Measurements from ENCODE around the gene KIAA0586.
"Not testable (repeated sequence)": the region's sequence is repeated elsewhere in the genome, so short reads cannot be mapped to it uniquely, and the experiment has no call there.

The KIAA0586 gene

DNA sequence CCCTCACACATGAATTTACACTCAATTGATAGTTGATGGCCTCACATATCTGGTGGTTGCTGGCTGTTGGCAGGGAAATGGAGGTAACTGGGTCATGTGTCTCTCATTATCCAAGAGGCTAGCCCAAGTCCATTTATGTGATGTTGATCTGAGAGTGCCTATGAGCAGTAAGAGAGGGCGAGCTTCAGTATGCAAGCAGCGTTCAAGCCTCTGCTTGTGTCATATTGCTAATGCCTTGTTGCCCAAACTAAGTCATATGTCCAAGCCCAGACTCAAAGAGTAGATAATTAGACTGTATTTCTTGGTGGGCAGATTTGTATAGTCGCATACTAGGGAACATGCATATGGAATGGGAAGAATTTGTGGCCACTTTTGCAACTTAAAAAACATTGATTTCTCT lies 126.4 kb downstream of the KIAA0586 start:
- DNase-seq, result no peak

DNA sequence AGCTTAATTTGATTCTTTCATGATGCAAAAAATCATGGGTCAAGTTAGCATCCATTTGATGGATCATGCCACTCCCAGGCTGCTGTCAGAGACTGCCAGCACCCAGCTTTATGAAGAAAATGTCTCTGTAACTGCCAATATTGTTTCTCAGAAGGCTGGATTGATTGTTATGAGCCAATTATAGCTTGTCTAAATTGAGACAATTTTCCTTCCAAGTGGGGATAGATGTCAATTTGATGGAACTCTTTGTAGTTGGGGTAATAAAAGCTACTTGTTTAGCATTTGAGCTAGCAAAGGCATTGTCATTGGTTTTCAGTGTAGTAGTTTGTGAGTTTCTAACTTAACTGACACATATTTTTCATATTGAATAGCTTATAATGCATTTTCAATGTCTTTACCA lies 128.1 kb downstream of the KIAA0586 start:
- DNase-seq, result no peak

DNA sequence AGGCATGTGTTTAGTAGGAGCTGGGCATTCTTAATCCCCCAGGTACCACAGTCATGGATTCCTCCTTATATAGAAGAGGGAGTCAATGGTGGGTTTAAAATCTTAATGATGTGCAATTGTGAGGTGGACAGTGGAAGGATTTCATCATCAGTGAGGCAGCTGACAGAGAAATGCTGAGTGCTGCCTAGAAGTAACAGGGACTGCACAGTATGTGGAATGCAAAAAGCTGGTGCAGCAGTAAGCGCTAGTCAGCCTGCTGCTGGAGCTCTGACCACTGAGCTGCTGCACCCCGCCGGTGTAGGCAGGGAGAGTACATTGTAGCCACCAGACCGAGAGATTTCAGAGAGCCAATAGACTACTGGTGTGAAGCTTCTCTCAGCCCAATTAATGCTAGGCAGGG lies 129.7 kb downstream of the KIAA0586 start:
- DNase-seq, result no peak

DNA sequence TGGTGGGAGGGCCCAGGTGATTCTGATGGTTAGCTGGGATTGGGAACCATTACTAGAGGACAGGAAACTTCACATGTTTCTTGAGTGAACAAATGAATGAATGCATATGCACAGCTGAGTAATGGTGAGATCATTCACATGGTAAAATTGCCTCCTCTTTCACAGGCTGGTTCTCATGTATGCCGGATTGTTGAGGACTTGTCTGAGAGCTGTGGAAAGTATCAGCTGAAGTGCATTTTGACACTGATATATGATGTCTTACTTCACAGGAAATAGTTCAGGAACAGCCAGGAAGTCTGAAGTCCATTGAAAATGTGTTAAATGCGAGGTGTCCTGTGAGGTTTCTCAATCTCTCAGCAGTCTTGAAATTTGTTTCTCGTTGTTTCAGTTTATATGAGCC lies 132.7 kb downstream of the KIAA0586 start:
- no peak for DNase-seq

DNA sequence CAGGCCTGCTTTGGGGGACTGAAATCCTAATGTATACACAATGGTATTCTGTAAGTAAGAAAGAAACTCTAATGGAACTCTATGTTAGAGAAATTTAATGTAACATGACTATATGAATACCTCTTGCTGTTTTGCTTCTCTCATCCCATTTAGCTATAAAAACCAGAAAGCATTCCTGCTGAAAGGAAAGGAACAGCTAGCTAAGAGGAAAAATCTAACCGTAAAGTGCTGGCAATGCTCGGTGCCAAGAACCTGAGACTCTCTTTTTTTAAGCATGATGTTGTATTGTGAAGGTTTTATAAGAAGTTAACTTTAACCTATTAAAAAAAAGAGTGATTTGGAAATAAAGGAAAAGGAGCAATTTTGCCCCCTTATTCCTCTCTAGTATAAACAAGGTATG lies 134.6 kb downstream of the KIAA0586 start:
- no peak for DNase-seq

DNA sequence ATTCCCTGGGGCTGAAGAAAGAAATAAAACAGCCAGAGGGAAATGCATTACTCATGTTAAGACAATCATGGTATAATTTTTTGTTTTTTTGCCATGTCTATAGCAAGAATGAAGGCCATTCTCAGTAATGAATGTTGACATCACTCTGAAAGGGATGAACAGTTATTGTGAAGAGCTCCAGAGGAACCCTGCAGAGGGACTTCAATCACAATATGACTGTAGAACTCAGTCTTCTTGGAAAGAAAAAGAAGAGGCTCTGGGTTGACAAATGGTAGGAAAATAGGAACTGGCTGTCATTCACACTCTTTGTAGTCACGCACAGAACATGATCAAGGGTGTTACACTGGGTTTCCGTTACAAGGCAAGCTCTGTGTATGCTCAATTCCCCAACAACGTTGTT lies 136.5 kb downstream of the KIAA0586 start:
- no peak for DNase-seq

DNA sequence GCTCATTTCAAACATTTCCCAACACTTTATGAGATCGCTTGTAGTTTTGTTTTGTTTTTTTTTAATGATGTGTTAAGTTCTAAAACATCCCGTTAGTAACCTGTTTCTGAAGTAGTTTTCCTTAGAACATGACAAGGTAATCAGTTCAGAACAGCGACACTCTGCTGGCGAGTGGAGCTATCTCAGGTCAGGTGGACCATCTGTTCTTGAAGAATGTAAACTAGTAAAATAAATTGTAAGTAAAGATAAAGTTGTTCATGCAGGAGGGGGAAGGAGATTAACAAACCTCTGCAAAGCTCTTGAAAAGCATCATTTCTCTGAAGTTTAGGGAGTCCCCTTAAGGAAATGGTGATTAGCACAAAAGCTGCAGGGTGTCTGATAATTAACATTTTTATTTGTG lies 138.3 kb downstream of the KIAA0586 start:
- no peak for DNase-seq

DNA sequence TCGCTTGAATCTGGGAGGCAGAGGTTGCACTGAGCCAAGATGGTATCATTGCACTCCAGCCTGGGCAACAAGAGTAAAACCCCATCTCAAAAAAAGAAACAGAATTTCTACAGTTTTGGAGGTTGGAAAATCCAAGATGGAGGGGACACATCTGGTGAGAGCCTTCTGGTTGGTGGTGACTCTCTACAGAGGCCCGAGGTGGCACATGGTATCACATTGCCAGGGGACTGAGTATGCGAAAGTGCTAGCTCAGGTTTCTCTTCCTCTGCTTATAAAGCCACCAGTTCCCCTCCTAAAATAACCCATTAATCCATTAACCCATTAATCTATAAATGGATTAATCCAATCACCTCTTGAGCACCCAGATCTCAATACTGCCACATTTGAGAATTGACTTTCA lies 139.5 kb downstream of the KIAA0586 start:
- DNase-seq, result no peak

DNA sequence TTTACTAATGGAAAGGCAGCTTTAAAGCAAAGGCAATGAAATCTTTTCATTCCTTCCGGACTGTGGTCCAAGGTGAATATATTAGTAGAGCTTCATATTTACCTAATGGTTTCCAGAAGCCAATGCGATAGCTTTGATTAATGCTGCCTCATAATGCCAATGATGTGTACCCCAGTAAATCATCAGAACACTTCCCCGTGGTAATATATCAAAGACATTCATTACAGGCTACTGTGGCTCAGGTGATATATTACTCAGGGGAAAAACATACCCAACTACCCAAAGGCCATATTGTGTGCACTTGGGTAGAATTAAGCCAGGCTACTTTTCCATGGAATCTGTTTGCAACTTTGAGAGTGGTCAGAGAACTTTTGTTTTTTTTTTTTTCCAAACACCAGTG lies 140.8 kb downstream of the KIAA0586 start:
- DNase-seq, result no peak

DNA sequence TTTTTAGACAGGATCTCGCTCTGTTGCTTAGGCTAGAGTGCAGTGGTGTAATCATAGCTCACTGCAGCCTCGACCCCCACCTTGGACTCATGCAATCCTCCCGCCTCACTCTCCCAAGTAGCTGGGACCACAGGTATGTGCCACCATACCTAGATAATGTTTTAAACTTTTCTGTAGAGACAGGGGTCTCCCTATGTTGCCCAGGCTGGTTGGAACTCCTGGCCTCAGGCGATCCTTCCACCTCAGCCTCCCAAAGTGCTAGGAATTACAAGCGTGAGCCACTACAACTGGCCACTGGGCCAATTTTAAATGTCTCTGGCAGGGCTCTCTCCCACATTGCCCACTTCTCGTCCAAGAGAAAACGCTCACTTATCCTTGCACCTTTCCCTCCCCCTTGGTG lies 143.7 kb downstream of the KIAA0586 start:
- no peak for DNase-seq

DNA sequence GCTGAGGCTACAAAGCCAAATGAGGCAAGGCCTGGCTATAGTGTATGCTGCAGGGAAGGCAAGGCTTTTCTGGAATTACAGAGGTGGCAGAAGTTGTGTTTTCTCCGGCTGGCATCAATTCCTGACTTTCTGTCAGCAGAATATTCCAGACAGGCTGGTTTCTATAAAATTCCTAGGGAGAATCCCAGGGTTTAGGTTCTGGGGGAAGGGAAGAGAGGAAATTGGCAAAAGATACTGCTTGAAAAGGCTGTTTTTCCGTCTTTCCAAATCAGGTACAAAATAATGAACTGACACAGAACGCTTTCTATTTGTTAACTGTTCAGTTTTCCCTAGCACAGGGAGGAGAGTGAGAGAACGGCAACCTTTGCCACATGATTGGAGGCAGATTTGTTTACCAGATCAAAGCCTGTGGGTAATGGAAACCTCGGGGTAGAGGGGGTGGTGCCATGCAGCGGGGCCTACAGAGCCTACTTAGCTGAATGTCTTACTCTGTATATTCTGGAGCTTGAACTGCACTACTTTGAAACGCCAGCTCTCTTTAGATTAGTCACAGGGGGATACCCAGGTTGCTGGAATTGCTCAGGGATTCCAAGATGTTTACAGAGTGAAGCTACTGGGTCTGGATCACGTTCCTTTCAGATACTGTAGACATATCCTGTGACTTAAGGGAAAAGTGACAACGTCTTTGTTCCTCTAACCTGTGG lies 144.4 kb downstream of the KIAA0586 start:
- DNase-seq, result peak; percentile 35

DNA sequence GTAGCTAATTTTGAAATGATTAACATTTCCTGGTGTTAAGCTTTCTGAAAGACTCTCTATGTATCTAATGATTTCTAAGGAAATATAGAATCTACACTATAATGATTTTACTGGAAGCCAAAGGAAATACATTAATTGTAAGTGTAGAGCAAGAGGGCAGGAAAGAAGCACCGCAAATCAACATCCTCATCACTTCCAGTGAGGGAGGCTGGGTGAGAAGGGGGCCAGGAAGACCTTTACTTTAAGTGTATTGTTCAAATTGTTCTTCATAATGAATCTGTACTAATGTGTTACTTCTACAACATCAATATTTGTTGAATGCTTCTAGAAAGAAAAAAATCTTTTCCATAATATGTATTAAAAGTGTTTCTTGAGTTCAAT lies 144.9 kb downstream of the KIAA0586 start:
- no peak for DNase-seq

DNA sequence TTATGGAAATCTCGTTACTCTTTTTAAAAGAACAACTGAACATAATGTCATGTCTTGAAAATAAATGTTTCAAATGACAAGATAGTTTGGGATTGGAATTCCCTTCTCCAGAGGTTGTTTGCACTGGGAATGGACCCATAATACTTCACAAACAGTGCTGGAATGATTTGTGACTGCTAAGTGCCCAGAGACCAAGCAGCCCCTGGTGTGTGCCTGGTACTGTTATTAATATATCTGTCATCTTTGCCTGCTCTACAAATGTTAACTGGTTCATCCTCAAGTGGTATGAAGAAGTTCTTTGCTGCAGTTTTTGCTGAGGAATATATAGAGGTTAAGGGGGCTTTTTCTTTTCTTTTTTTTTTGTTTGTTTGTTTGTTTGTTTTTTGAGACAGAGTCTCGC lies 145.3 kb downstream of the KIAA0586 start:
- no peak for DNase-seq

DNA sequence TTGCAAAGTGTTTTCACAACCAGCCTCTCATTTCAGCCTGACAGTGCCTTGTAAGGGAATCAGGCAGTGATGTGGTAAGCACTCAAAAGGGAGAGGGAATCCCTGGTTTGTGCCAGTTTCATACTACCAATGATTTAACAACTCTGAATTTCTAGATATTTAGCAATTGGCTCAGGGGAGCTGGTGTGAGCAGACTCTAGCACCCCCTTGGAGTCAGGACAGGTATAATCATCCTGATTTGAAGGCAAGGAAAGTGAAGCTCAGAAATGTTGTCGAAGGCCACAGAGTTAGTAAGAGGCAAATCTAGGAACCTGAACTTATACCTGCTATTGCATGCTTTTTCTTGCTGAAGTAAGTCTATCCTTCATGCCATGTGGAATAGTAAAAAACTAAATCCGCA lies 147.1 kb downstream of the KIAA0586 start:
- no peak for DNase-seq

DNA sequence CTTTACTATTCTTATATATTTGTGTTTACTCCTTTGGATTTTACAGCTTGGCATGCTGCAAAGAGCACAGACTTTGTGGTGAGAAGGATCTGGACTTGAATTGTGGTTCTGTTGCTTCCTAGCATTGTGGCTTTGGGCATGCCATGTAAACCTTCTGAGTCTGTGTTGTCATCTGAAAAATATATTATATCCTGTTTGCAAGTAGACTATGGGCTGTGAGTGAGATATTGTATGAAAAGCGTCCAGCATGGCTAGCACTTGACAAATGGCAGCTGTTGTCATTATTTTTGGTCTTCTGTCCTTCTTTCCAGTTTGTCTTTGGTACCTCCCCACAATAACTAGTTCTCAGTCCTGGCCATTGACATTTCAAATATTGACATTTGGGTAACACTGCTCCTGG lies 148.4 kb downstream of the KIAA0586 start:
- DNase-seq, result no peak

DNA sequence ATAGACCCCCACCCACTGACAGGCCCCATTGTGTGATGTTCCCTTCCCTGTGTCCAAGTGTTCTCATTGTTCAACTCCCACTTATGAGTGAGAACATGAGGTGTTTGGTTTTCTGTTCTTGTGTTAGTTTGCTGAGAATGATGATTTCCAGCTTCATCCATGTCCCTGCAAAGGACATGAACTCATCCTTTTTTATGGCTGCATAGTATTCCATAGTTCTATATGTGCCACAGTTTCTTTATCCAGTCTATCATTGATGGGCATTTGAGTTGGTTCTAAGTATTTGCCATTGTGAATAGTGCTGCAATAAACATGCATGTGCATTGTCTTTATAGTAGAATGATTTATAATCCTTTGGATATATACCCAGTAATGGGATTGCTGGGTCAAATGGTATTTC lies 152.5 kb downstream of the KIAA0586 start:
- DNase-seq, result not testable (repeated sequence)

DNA sequence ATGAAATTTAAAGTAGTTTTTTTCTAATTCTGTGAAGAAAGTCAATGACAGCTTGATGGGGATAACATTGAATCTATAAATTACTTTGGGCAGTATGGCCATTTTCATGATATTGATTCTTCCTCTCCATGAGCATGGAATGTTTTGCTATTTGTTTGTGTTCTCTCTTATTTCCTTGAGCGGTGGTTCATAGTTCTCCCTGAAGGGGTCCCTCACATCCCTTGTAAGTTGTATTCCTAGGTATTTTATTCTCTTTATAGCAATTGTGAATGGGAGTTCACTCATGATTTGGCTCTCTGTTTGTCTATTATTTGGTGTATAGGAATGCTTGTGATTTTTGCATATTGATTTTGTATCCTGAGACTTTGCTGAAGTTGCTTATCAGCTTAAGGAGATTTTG lies 153.9 kb downstream of the KIAA0586 start:
- not testable (repeated sequence) for DNase-seq

DNA sequence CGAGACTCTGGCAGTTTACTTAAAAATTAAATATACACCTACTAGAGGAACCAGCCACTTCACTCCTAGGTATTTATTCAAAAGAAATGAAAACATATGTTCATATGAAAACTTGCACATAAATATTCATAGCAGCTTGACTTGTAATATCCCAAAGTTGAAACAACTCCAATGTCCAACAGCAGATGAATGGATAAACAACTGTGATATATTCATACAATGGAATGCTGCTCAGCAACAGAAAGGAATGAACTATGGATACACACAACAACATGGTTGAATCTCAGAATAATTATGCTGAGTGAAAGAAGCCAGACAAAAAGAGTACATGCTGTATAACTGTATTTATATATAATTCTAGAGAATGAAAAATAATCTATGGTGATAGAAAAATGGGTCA lies 156.9 kb downstream of the KIAA0586 start:
- no peak for DNase-seq

DNA sequence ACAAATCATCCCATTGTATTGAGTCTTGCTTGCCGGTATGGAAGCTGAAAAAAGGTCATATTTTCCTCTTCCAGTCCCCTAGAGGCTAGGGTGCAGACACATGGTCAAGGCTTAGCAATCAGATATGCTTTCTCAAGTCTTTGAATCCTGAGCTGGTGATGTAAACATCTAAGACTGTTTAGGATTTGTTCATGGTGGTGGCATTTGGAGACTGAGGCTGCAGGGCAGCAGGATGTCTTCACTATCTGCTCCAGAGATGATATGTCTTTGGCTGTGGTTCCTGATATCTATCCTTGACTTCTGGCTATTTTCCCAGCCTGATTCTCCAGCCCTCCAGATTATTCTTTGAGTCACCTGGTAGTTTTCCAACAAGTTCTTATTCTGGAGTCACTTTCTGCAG lies 159.8 kb downstream of the KIAA0586 start:
- DNase-seq, result no peak

DNA sequence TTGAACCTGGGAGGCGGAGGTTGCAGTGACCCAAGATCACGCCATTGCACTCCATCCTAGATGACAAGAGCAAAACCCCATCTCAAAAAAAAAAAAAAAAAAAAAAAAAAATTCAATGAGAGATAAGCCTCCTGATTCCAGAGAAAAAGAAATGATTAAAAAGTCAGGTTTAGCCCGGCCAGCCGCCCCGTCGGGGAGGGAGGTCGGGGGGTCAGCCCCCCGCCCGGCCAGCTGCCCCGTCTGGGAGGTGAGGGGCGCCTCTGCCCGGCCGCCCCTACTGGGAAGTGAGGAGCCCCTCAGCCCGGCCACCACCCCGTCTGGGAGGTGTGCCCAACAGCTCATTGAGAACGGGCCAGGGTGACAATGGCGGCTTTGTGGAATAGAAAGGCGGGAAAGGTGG lies 160.8 kb downstream of the KIAA0586 start:
- not testable (repeated sequence) for DNase-seq

DNA sequence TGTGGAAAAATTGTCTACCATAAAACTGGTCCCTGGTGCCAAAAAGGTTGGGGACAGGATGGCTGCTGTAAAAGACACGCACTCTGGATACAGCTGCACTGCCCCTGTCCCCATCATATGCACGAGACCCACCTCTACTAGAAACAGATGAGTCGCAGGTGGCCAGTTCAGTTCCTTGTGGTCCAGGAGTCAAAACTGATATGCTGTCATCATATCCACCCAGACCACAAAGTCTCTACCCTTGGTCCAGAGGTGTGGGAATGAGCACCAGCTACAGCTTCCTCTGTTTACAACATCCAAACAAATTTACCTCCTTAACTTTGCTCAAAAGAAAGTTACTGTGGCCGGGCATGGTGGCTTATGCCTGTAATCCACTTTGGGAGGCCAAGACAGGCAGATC lies 166.5 kb downstream of the KIAA0586 start:
- no peak for DNase-seq

DNA sequence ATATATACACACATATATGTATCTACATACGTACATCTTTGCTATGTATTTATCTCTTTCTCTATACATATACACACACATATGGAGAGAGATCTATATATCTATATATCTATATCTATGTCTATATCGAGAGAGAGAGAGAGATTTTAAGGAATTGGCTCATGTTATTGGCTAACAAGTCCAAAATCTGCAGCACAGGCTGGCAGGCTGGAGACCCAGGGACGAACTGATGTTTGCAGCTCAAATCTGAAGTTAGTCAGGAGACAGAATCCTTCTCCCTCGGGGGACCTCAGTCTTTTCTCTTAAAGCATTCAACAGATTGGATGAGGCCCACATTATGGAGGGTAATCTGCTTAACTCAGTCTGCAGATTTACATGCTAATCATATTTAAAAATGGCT lies 169.5 kb downstream of the KIAA0586 start:
- no peak for DNase-seq

DNA sequence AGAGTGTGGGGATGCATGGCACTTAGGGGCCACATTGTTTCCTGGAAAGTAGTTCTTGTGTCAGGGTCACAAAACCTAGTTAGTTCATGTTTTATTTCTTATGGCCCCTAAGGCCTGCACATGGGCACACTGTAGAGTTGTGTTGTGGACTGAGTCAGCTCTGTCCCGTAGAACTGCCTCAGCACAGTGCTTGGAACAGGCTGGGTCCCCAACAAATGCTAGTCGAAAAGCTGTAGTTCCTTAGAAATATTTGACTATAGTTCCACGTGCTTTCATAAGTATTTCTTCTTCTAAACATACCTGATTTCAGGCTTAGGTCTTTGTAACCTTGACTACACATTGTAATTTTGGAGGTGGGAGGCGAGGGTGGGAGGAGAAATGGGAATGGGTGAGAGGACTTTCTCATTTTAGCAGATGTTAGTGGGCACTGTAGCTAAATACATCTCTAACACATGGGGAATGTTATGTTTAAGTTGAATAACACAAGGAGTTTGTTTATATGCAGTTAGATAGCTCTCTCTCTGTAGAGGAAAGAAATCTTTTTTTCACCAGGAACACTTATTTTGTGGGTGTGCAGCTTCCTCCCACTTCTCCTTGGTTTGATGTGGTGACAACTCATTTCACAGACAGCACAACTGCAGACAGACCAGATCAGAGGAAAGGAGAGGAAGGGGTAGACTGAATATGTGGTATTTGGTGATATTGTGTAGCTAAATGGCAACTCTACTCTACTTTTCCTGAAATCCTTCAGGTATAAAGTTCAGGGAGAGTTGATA lies 170.7 kb downstream of the KIAA0586 start:
- no peak for DNase-seq

DNA sequence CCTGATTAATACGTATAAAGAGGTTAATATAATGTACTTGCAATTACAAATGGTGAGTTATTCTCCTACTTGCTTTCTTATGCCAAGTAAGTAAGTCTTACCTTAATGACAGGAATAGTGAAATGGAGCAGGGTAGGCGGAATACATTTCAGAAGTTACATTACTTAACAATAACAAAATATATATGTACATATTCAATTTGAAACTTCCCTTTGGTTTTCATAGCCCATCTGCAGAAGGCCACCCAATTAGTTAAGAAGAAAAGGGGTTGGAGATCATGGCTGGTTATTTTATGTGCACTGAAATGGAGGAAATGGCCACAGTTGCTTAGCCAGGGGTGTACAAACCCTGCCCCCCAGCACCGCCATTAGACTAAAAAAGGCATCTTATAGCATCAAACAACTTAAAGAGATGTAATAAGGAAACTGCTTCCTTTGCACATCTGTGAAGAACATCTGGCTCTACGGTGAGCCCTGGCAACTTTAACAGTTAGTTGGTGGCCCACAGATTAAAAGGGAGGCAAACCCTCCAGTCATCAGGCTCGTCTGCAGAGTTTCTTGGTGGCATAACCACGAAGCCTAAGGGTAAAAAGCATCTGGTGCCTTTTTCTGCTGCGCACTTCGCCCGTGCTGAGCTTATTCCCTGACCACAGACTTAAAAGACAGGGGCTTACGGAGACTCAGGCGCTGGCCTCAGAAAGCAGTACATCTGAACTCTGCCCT lies 171.4 kb downstream of the KIAA0586 start:
- no peak for DNase-seq

Measured in NCI-H2227 treated with DMSO at 0.1 percent for 48 hours (cell line).